OCI-LY3 (cell line): ENCODE measurements around the gene CLEC2D.

ENCODE experiments used
- EZH2phosphoT487 ChIP-seq: fragments of 200-600 bp; shearing (Covaris generic); IDR thresholded peaks from 2 replicates; pipeline ENCODE4 v1.6.1; 2018; ENCODE audit warnings: antibody characterized with exemption, mixed run types, low read depth
- TF ChIP-seq, protein P1 (sequence below): fragments of 200-600, 300-600 bp; sonication (generic); IDR thresholded peaks from 2 replicates; pipeline ENCODE4 v1.5.1; 2014; ENCODE audit warnings: antibody characterized with exemption, low read length, low read depth

GRCh38 chr12:9685915-9686314 is 16.4 kb downstream of the CLEC2D start:
- TF ChIP-seq, protein P1, sequence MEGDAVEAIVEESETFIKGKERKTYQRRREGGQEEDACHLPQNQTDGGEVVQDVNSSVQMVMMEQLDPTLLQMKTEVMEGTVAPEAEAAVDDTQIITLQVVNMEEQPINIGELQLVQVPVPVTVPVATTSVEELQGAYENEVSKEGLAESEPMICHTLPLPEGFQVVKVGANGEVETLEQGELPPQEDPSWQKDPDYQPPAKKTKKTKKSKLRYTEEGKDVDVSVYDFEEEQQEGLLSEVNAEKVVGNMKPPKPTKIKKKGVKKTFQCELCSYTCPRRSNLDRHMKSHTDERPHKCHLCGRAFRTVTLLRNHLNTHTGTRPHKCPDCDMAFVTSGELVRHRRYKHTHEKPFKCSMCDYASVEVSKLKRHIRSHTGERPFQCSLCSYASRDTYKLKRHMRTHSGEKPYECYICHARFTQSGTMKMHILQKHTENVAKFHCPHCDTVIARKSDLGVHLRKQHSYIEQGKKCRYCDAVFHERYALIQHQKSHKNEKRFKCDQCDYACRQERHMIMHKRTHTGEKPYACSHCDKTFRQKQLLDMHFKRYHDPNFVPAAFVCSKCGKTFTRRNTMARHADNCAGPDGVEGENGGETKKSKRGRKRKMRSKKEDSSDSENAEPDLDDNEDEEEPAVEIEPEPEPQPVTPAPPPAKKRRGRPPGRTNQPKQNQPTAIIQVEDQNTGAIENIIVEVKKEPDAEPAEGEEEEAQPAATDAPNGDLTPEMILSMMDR: no peak
- no peak for TF ChIP-seq EZH2phosphoT487
